ENCODE data around the gene HEMGN.
A peak's percentile ranks its signal among the peaks of the same experiment; 100 is the strongest.

DNA sequence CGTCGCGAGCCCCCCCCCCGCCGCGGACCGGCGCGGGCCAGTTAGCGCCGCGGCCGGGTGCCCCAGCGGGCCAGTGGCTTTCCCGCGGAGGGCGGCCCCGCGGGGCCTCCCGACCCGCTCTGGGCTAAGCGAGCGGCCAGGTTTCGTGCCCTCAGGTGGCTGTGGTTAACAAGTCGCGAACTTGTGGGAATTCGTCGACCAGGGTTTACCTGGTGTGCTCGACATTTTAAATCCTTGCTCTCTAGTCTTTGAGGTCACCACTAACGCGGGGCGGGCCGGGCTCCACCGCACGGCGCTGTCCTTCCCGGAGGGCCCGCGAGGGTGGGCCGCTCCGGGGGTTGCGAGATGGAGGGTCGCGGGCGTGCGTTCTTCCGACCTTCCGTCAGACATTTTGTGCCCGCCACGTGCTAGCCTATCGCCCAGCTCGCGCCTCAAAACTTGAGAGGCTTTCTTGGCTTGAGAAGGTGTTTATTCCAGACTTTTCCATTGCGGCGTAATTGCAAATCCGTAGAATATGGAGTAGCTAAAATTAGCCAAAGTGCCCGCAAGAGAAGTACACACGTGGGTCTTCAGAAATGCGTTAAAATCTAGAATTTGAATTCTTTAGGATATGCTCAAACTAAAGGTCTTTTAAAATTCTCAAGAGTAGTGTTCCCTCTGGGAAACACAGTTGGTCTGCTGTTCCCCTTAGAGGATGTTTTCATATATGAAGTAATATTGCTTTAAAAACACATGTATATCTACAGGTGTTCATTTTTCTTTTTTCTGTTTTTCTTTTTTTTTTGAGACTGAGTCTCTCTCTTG, 47.3 kb upstream of the HEMGN start:
- TF ChIP-seq, protein P1, sequence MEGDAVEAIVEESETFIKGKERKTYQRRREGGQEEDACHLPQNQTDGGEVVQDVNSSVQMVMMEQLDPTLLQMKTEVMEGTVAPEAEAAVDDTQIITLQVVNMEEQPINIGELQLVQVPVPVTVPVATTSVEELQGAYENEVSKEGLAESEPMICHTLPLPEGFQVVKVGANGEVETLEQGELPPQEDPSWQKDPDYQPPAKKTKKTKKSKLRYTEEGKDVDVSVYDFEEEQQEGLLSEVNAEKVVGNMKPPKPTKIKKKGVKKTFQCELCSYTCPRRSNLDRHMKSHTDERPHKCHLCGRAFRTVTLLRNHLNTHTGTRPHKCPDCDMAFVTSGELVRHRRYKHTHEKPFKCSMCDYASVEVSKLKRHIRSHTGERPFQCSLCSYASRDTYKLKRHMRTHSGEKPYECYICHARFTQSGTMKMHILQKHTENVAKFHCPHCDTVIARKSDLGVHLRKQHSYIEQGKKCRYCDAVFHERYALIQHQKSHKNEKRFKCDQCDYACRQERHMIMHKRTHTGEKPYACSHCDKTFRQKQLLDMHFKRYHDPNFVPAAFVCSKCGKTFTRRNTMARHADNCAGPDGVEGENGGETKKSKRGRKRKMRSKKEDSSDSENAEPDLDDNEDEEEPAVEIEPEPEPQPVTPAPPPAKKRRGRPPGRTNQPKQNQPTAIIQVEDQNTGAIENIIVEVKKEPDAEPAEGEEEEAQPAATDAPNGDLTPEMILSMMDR (conservative IDR thresholded peaks at IDR 0.05): no peak
- peak; percentile 71 for TF ChIP-seq ZFX (IDR thresholded peaks at IDR 0.05)
